Iris pigment epithelial cell (primary cell): Measurements from ENCODE around the gene NEU4.
"Not testable (repeated sequence)": the region's sequence is repeated elsewhere in the genome, so short reads cannot be mapped to it uniquely, and the experiment has no call there.

Experiments used
- DNase-seq: peaks from one replicate; pipeline ENCODE4 v3.0.0-alpha.2; 2011; ENCODE audit warnings: low read depth

NEU4 gene

GRCh38 chr2:241775223-241776177 lies 33.5 kb upstream of the NEU4 start:
- no peak for DNase-seq

- DNase-seq: no peak
These were observed 32.4 kb upstream of the NEU4 start, which contains the start of gene GAL3ST2 for GRCh38 chr2:241776336-241777169. Gene GAL3ST2 (plus strand): TSS chr2:241776822. CDS start chr2:241776956, 134 bp downstream.

DNA sequence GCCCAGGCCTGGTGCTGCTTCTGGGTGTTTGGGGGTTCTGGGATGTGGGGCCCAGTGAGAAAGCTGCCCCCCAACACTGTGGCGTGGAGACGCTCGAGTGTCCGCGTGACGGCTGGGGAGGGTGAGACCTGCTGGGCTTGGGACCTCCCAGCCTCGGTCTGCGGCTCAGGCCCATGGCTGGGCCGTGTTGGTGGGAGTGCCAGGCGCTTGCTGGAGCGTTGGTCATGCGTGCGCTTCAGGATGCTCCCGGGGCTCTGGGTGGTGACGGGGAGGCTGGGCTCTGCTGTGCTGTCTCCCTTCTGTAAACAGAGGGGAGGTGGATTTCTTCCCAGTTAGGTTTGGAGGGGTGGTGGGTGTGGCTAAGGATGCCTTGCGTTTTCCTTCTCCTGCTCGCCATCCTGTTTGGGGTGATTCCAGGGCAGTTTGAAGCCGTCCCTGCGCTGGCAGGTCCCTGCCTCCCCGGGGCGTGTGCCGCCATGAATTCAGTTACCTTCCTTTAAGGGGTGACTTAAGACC lies 31.8 kb upstream of the NEU4 start:
- no peak for DNase-seq

DNA sequence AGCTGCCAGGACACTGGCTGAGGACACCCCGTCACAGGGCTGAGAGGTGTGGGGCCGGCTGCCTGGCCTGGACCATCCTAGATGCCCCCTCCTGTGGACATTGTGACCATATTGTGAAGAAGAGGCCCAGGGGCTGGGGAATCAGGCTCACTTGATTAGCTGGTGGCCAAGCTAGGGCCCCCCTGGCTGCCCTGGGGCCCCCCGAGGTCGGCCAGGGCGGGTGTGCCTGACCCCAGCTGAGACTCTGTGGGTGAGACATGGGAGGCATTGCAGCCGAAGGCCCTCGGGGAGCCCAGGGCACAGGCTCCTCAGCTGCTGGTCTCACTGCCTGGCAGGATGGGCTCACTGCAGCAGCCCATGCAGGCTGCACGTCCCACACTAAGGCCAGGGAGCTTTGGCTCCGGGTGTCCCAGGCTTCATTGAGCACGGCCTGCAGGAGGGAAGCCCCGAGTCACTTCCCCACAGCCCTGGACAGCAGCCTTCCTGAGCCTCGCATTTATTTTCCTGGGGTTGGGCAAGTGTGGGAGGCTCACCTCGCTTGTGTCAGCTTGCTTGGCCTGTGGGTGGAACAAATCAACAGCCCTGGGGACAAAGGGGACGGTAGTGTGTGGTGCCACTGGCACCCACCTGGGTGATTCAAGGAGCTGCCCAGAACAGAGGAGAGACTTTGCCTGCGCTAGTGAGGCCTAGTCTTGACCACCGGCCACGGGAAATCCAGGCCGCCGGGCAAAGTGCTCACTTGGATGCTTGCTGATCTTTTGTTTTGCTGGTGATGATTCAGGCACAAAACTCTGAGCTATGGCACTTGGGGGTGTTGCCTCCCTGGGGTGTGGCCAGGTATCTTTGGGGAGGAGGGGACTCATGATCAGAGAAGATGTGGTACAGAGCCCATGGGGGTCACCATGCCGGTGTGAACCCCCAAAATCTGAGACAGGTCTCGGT lies 31.0 kb upstream of the NEU4 start:
- no peak for DNase-seq

- DNase-seq: no peak
These were observed 27.9 kb upstream of the NEU4 start for GRCh38 chr2:241780939-241781569.

DNA sequence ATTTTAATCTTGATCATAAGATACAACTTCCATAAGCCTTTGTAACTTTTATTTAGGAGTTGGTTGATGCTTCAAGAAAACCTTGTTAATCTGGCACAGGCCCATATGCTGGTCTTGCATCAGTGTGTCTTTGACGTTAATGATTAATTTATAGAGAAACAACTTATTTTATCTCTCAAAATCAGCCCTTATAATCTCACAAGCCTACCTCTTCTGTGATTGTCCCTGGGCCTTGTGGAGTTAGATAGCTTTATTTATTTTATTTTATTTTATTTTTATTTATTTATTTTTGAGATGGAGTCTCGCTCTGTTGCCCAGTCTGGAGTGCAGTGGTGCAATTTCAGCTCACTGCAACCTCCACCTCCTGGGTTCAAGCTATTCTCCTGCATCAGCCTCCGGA lies 26.9 kb upstream of the NEU4 start:
- DNase-seq: not testable (repeated sequence)

GRCh38 chr2:241788135-241788534 lies 20.9 kb upstream of the NEU4 start:
- DNase-seq: no peak

DNA sequence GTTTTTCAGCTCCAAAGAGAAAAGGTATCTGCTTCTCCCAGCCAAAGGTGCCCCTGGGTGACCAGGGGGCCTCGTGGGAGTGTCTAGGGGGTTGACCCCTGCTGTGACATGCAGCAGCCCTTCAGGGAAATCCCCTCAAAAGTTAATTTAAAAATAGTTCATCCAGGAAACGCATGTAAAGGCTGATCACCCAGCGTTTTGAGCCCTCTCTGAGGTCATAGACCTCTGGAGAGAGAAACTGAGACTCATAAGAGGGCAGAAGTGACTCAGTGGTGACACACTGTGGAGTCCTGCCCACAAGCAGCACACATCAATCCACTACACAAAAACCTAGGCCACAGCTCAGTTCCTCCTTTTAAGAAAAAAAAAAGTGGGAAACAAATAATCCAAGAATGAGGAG lies 20.4 kb upstream of the NEU4 start:
- no peak for DNase-seq

DNA sequence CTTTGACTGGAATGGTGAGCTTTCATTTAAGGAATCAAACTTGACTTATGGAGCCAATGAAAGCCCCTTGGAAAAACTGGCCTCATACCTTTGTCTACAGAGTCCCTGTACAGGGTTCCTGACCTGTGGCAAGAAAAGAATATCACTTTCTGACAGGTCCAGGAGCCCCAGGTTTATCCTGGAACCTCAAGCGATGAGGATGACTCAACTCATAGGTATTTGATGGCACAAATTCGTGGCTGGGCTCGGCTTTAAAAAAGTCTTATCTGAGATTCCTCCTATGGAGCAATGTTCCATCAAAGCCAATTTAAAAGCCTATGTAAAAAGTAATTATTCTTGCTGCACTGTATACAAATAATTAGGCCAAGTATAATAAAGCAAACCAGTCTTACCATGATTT lies 17.6 kb upstream of the NEU4 start:
- DNase-seq: peak; percentile 32

- DNase-seq: no peak
These were observed 15.6 kb upstream of the NEU4 start for GRCh38 chr2:241793385-241793784.

- no peak for DNase-seq
These were observed 14.7 kb upstream of the NEU4 start for GRCh38 chr2:241794250-241794823.

- DNase-seq: no peak
These were observed 13.7 kb upstream of the NEU4 start for GRCh38 chr2:241795021-241795999.

- no peak for DNase-seq
These were observed 12.8 kb upstream of the NEU4 start for GRCh38 chr2:241796209-241796608.

DNA sequence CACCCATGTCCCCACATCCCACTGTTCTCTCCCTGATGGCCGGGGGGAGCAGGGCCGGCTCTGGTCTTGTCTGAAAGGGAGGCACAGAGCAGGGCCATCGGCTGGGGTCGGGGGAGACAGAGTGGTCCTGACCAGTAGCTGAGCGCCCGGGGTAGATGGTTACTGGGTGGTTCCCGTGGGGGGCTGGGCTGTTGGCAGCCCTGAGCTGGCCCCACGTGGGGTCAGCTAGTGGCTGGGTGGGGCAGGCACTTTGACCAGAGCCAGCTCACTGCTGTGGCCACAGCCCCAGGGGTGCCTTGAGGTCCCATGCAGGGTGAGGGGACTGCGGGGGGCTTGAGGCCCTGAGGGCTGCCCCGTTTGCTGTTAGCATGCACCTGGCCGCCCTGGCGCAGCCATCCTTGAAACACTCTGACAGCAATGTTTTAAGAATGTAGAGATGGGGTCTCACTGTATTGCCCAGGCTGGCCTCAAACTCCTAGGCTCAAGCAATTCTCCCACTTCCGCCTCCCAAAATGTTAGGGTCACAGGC lies 12.3 kb upstream of the NEU4 start:
- DNase-seq: no peak

- DNase-seq: no peak
These were observed 11.4 kb upstream of the NEU4 start for GRCh38 chr2:241797441-241798080.

GRCh38 chr2:241798081-241798630 lies 10.8 kb upstream of the NEU4 start:
- no peak for DNase-seq

DNA sequence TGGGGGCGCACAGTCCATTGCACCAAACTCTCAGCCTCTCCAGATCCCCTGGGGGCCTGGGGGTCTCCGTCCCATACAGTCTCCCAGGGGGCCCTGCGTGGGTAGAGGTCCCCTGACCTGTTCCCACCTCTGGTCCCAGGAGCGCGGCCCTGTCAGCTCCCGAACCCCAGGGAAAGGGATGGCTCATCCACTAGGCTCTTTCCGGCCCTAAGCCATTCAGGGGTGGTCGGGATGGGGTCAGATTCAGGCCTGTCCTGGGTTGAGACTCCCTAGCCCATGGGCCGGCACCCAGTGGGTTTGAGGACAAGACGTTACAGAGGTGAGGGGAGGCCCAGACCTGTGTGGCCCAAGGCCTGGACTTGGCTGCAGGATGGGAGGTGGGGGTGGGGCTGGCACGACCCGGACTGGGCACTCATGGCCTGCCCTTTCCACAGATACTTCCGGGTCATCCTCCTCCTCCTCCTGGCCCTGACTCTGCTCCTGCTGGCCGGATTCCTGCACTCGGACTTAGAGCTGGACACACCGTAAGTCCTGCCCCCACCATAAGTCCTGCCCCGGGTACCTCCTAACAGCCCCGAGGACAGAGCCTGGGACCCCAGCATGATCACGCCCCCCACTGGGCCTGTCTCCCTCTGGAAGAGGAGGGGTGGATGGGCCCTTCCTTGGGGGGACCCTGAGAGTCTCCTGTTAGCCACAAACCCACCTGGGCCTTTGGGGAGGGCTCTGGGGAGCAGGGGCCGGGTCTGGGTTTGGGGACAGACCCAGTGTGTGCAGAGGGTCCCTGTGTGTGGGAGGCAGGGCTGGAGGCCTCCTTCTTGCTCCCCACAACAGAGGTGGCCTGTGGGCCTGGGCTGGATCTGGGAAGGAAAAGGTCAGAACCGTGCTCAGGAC lies 10.1 kb upstream of the NEU4 start:
- no peak for DNase-seq
